Body of pancreas (tissue), 4 donors: ENCODE data around the gene WWOX. TPM values are rescaled to one million over a fixed set of nuclear protein-coding genes. Genes with fewer than 3 reads are reported as not detected.
"Not testable (repeated sequence)": the region's sequence is repeated elsewhere in the genome, so short reads cannot be mapped to it uniquely, and the experiment has no call there.

ENCODE experiments used
- ATAC-seq: fragments of 150-250 bp; one replicate; pipeline ENCODE4 v1.9.1; 2016
- DNase-seq, 4 donors: peaks; one replicate each; pipeline ENCODE4 v3.0.0-alpha.2; 2019
- H3K27ac ChIP-seq, 4 donors: fragments of 200-600 bp; sonication (generic); 1 replicate in 3 of 4; 2 replicates in 1 of 4; pipeline versions ENCODE4 v1.5.1 to v1.6.1; 2016 to 2019; ENCODE audit warnings: mild to moderate bottlenecking in 1 of 4, mixed read lengths in 1 of 4, moderate library complexity in 1 of 4
- H3K27me3 ChIP-seq, 2 donors: fragments of 200-600 bp; sonication (generic); one replicate each; pipeline ENCODE4 v1.6.0; 2016; ENCODE audit warnings: mild to moderate bottlenecking in 1 of 2
- H3K36me3 ChIP-seq, 2 donors: fragments of 200-600 bp; sonication (generic); replicated peaks in 1 of 2; 2 replicates each; pipeline ENCODE4 v1.5.1; 2016; ENCODE audit warnings: low read depth in 2 of 2; ENCODE audit not compliant: insufficient read depth in 1 of 2
- H3K4me1 ChIP-seq: fragments of 200-600 bp; sonication (generic); one replicate; pipeline ENCODE4 v1.6.0; 2016
- H3K4me3 ChIP-seq, 2 donors: fragments of 200-600 bp; sonication (generic); 1 replicate in 1 of 2; 2 replicates in 1 of 2; pipeline ENCODE4 v1.5.1; 2016 to 2019
- H3K9me3 ChIP-seq, 3 donors: fragments of 200-600 bp; sonication (generic); 1 replicate in 2 of 3; 2 replicates in 1 of 3; pipeline ENCODE4 v1.5.1; 2016
- POLR2A ChIP-seq, 3 donors: fragments of 450-650 bp; IDR thresholded peaks; one replicate each; pipeline ENCODE4 v1.6.1; 2016; ENCODE audit warnings: antibody characterized with exemption in 3 of 3, mild to moderate bottlenecking in 2 of 3
- WGBS, 2 donors: methylation state at CpG; one replicate each; pipeline ENCODE4 v1.1.5; 2017; 5-methylcytosine and 5-hydroxymethylcytosine counted together
- intact Hi-C: fragments of 100-400 bp; cut with DNase I; formaldehyde crosslinking; loops from one replicate; pipeline ENCODE4 v1.15.1; 2023
- total RNA-seq, 2 donors: library from RNA; depleted of rRNA; stranded (reverse); fragments of >200 nt; gene quantifications; one replicate each; pipeline ENCODE4 v1.1.0, GENCODE V29; 2016
- TF ChIP-seq, protein P1 (sequence below), 7 experiments: fragments of 450-650 bp in 4 of 7; fragments of 200-600 bp in 3 of 7; sonication (generic) in 3 of 7; IDR thresholded peaks; one replicate each; pipeline ENCODE4 v1.5.1; 2016 to 2019; ENCODE audit warnings: antibody characterized with exemption in 7 of 7

Gene WWOX
- total RNA-seq, 2 donors from 2014 or later = 52.7 to 67.2 TPM

DNA sequence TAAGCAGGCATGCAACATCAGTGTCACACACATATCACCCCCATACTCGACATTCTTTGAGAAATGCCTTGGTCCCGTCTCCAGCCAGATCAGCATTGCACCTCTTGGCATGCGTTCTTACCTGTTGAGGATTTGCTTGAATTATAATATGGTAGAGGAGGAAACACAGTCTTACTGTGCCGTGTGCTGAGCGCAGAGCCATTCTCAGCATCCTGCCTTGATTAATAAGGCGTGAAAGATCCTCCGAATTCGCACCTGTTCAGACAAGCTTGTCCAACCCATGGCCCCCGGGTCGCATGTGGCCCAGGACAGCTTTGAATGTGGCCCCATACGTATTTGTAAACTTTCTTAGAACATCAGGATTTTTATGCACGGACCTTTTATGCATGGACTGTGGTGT is 408.1 kb downstream of the WWOX start:
- Histone ChIP-seq H3K27me3 (no peaks in the 10 kb centered on the region), H3K4me3 (no peak overlapping the region), H3K4me1 (no peaks in the 10 kb centered on the region), H3K27ac (no peak overlapping the region), H3K9me3 (no peaks in the 10 kb centered on the region), H3K36me3 (no peaks in the 10 kb centered on the region)
- intact Hi-C loops = no loop called here
- DNase-seq (no peak), ATAC-seq (no peak)
- TF ChIP-seq, protein P1, sequence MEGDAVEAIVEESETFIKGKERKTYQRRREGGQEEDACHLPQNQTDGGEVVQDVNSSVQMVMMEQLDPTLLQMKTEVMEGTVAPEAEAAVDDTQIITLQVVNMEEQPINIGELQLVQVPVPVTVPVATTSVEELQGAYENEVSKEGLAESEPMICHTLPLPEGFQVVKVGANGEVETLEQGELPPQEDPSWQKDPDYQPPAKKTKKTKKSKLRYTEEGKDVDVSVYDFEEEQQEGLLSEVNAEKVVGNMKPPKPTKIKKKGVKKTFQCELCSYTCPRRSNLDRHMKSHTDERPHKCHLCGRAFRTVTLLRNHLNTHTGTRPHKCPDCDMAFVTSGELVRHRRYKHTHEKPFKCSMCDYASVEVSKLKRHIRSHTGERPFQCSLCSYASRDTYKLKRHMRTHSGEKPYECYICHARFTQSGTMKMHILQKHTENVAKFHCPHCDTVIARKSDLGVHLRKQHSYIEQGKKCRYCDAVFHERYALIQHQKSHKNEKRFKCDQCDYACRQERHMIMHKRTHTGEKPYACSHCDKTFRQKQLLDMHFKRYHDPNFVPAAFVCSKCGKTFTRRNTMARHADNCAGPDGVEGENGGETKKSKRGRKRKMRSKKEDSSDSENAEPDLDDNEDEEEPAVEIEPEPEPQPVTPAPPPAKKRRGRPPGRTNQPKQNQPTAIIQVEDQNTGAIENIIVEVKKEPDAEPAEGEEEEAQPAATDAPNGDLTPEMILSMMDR (IDR thresholded peaks at IDR 0.05) = no peak
- TF ChIP-seq POLR2A (IDR thresholded peaks at IDR 0.05) = no peak
- 87 to 92% methylated on average over 12 of the region's 12 CpGs for WGBS, 2 donors

DNA sequence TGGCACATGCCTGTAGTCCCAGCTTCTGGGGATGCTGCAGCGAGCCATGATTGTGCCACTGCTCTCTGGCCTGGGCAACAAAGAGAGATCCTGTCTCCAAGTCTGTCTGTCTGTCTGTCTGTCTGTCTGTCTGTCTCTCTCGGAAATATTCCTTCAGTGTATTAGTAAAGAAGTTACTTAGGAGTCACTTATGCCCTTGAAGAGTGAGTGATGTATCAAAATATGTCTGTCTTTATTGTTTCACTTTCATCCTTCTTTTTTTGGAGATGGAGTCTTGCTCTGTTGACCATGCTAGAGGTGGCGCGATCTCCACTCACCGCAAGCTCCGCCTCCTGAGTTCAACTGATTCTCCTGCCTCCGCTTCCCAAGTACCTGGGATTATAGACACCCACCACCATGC is 410.5 kb downstream of the WWOX start:
- Histone ChIP-seq H3K4me3 (no peak overlapping the region), H3K9me3 (no peaks in the 10 kb centered on the region), H3K27me3 (no peaks in the 10 kb centered on the region), H3K27ac (no peak overlapping the region), H3K4me1 (no peaks in the 10 kb centered on the region), H3K36me3 (no peaks in the 10 kb centered on the region)
- no peak for DNase-seq
- no peak for ATAC-seq
- WGBS, 2 donors = 94% methylated on average over 7 of the region's 7 CpGs
- intact Hi-C loops = no loop called here
- TF ChIP-seq, protein P1 (IDR thresholded peaks at IDR 0.05) = no peak
- no peak for TF ChIP-seq POLR2A (IDR thresholded peaks at IDR 0.05)

- 80 to 82% methylated on average over 4 of the region's 4 CpGs for WGBS, 2 donors
- ATAC-seq = no peak
- H3K4me1 ChIP-seq = no peaks in the 10 kb centered on the region
- TF ChIP-seq, protein P1 (IDR thresholded peaks at IDR 0.05) = no peak
- no peak for TF ChIP-seq POLR2A (IDR thresholded peaks at IDR 0.05)
- no peaks in the 10 kb centered on the region for H3K27me3 ChIP-seq
- intact Hi-C loops = no loop called here
- H3K9me3 ChIP-seq = no peaks in the 10 kb centered on the region
- no peak for DNase-seq
- H3K27ac ChIP-seq = no peak overlapping the region
- H3K36me3 ChIP-seq = no peaks in the 10 kb centered on the region
- H3K4me3 ChIP-seq = no peak overlapping the region
Measured at GRCh38 chr16:78510496-78510895, 411.0 kb downstream of the WWOX start.

- DNase-seq (no peak), ATAC-seq (no peak)
- no peak overlapping the region for H3K4me3 ChIP-seq
- H3K4me1 ChIP-seq = no peaks in the 10 kb centered on the region
- H3K36me3 ChIP-seq = no peaks in the 10 kb centered on the region
- no peaks in the 10 kb centered on the region for H3K27me3 ChIP-seq
- no peak overlapping the region for H3K27ac ChIP-seq
- 76 to 81% methylated on average over 3 of the region's 3 CpGs for WGBS, 2 donors
- no peaks in the 10 kb centered on the region for H3K9me3 ChIP-seq
- TF ChIP-seq, protein P1 (IDR thresholded peaks at IDR 0.05) = no peak
- TF ChIP-seq POLR2A (IDR thresholded peaks at IDR 0.05) = no peak
- intact Hi-C loops = no loop called here
Measured at GRCh38 chr16:78513838-78514237, 414.4 kb downstream of the WWOX start.

DNA sequence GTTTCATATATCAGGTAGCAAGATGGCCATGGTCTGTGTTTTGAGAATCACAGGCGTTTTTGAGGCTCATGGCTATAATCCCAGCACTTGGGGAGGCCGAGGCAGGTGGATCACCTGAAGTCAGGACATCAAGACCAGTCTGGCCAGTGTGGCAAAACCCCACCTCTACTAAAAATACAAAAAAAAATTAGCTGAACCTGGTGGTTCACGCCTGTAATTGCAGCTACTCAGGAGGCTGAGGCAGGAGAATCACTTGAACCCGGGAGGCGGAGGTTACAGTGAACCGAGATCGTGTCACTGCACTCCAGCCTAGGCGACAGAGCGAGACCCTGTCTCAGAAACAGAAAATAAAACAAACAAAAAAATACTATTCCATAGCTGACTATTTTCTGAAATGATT is 415.4 kb downstream of the WWOX start:
- intact Hi-C loops, H3K27ac ChIP-seq, H3K36me3 ChIP-seq, H3K27me3 ChIP-seq, DNase-seq, H3K4me1 ChIP-seq, H3K4me3 ChIP-seq, H3K9me3 ChIP-seq, ATAC-seq: not testable (repeated sequence)
- 87 to 96% methylated on average over 9 of the region's 9 CpGs for WGBS, 2 donors
